Esophagus squamous epithelium (tissue), 5 donors: ENCODE data around the gene UNC5B. TPM values are rescaled to one million over a fixed set of nuclear protein-coding genes. Genes with fewer than 3 reads are reported as not detected.

Source experiments
- DNase-seq: peaks from one replicate; lab custom pipeline; 2025; lab: John Stamatoyannopoulos, UW
- H3K27ac ChIP-seq, 4 donors: fragments of 200-600 bp; sonication (generic); one replicate each; pipeline ENCODE4 v1.5.1; 2016 to 2019; ENCODE audit warnings: mild to moderate bottlenecking in 1 of 4
- H3K27me3 ChIP-seq, 4 donors: fragments of 200-600 bp; sonication (generic); 1 replicate in 3 of 4; 2 replicates in 1 of 4; pipeline versions ENCODE4 v1.5.1 to v1.6.0; 2017 to 2021; ENCODE audit warnings: antibody characterized with exemption in 1 of 4
- H3K36me3 ChIP-seq, 3 donors: fragments of 200-600 bp; sonication (generic); one replicate each; pipeline ENCODE4 v1.5.1; 2016 to 2019
- H3K4me1 ChIP-seq, 3 donors: fragments of 200-600 bp; sonication (generic); one replicate each; pipeline ENCODE4 v1.5.1; 2017 to 2019
- H3K4me3 ChIP-seq, 4 donors: fragments of 200-600 bp; sonication (generic); 1 replicate in 3 of 4; 2 replicates in 1 of 4; pipeline ENCODE4 v1.5.1; 2016 to 2019; ENCODE audit warnings: mild to moderate bottlenecking in 2 of 4, moderate library complexity in 1 of 4
- H3K9me3 ChIP-seq, 3 donors: fragments of 200-600 bp; sonication (generic); one replicate each; pipeline ENCODE4 v1.5.1; 2016 to 2019
- CTCF ChIP-seq, 6 experiments: fragments of 450-650 bp in 4 of 6; fragments of 200-600 bp in 2 of 6; sonication (generic) in 2 of 6; IDR thresholded peaks; one replicate each; pipeline ENCODE4 v1.5.1; 2016 to 2019; ENCODE audit warnings: antibody characterized with exemption in 6 of 6, mild to moderate bottlenecking in 4 of 6, moderate library complexity in 4 of 6
- POLR2A ChIP-seq, 4 donors: fragments of 450-650 bp; IDR thresholded peaks; one replicate each; pipeline ENCODE4 v1.6.1; 2017; ENCODE audit warnings: antibody characterized with exemption in 4 of 4, mild to moderate bottlenecking in 4 of 4, moderate library complexity in 3 of 4
- WGBS, 2 donors: methylation state at CpG; one replicate each; pipeline ENCODE4 v1.1.5; 2018; 5-methylcytosine and 5-hydroxymethylcytosine counted together
- intact Hi-C: fragments of 100-400 bp; cut with DNase I; formaldehyde crosslinking; loops from one replicate; pipeline ENCODE4 v1.15.0; 2022
- total RNA-seq, 4 donors: library from RNA; depleted of rRNA; stranded (reverse); fragments of >200 nt; gene quantifications; one replicate each; pipeline ENCODE4 v1.1.0, GENCODE V29; 2016
- donor health status: DM: yes; HTN: yes; CAD: no.

UNC5B gene
- total RNA-seq, 4 donors from 2014 or later = 18.9 to 48.1 (median 28.4) TPM

DNA sequence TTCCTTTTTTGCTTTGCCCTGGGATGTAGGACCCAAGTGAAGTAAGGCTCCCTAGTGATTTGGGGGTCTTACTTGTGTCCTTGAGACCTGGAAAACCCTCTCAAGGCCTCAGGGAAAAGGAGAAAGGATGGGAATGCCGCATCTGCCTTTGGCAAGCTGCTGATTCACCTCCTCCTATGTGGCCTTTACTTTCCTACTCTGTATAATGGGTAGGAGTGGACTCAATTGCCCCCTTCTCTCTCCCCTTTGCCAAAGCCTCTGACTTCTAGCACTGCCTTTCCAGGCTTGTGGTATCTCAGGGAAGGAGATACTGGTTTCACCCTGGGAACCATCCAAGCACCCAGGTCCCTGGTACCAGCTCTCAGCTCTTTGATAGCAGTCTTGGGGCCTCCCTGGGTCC, 35.4 kb downstream of the UNC5B start:
- peak overlapping the region; percentile 85 to 90 (median 87) for H3K27ac ChIP-seq
- TF ChIP-seq POLR2A (IDR thresholded peaks at IDR 0.05) (no peak), CTCF (IDR thresholded peaks at IDR 0.05) (no peak)
- peaks cover 52 to 100% (median 72%) of the 10 kb centered on the region in 3 donors for H3K4me1 ChIP-seq
- intact Hi-C loops = no loop called here
- H3K27me3 ChIP-seq = no peaks in the 10 kb centered on the region
- WGBS, 2 donors = 50 to 88% methylated on average over 1 of the region's 1 CpG
- no peak overlapping the region for H3K4me3 ChIP-seq
- no peak for DNase-seq
- H3K9me3 ChIP-seq = no peaks in the 10 kb centered on the region
- H3K36me3 ChIP-seq = no peaks in the 10 kb centered on the region

DNA sequence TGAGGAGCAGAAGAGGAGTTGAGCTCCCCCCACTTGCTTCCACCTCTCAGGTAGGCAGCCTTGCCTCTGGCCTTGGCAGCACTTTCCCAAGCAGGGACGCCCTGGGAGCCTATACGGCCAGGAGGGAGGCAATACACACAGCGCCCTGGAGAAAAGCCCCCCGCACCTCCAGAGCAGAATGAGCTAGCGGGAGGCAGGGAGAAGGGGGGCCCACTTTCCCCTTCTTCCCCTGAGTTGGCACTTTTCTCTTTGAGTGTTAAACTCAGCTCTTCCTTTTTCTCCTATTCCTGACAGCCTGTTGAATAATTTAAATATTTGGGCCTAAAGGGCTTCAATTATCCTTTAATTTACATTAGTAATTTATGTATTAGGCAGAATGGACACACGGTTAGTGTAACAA, 35.8 kb downstream of the UNC5B start:
- Histone ChIP-seq H3K4me1 (peaks cover 49 to 100% (median 71%) of the 10 kb centered on the region in 3 donors), H3K27me3 (no peaks in the 10 kb centered on the region), H3K9me3 (no peaks in the 10 kb centered on the region), H3K27ac (peak overlapping the region; percentile 85 to 90 (median 87)), H3K36me3 (no peaks in the 10 kb centered on the region), H3K4me3 (no peak overlapping the region)
- intact Hi-C loops = no loop called here
- WGBS, 2 donors = 64 to 73% methylated on average over 3 to 4 of the region's 6 CpGs
- TF ChIP-seq POLR2A (IDR thresholded peaks at IDR 0.05) (no peak), CTCF (IDR thresholded peaks at IDR 0.05) (no peak)
- no peak for DNase-seq

DNA sequence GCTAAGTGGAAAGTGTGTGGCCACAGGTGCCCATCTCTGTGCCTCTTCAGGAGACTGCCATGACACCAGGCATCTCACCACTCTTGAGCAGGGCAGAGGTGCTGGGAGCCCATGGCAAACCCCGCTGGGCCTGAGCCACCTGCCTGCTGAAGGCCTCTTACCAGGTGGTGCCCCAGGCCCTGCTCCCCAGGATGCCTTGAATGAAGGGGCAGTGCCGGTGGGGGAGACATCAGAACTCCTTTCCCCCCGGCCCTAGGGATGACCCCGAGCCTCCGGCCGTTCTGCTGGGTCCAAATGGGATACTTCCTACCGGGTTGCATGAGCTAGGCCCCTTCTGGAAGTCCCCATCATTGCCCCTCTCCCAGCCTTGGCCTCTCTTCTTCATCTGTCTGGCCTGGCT, 37.6 kb downstream of the UNC5B start:
- no peaks in the 10 kb centered on the region for H3K9me3 ChIP-seq
- no peak for DNase-seq
- WGBS, 2 donors = 67 to 80% methylated on average over 4 to 7 of the region's 7 CpGs
- peaks cover 34 to 100% (median 53%) of the 10 kb centered on the region in 3 donors for H3K4me1 ChIP-seq
- peak overlapping the region in 2 of 4 donors; percentile 34 to 46 for H3K27ac ChIP-seq
- no peaks in the 10 kb centered on the region for H3K27me3 ChIP-seq
- TF ChIP-seq CTCF (IDR thresholded peaks at IDR 0.05) (no peak), POLR2A (IDR thresholded peaks at IDR 0.05) (no peak)
- H3K36me3 ChIP-seq = no peaks in the 10 kb centered on the region
- H3K4me3 ChIP-seq = no peak overlapping the region
- intact Hi-C loops = no loop called here

- H3K4me3 ChIP-seq = no peak overlapping the region
- H3K27me3 ChIP-seq = no peaks in the 10 kb centered on the region
- TF ChIP-seq POLR2A (IDR thresholded peaks at IDR 0.05) = no peak
- no peak for TF ChIP-seq CTCF (IDR thresholded peaks at IDR 0.05)
- H3K9me3 ChIP-seq = no peaks in the 10 kb centered on the region
- no peaks in the 10 kb centered on the region for H3K36me3 ChIP-seq
- intact Hi-C loops = no loop called here
- H3K4me1 ChIP-seq = peaks cover 34 to 100% (median 52%) of the 10 kb centered on the region in 3 donors
- peak overlapping the region in 2 of 4 donors; percentile 34 to 46 for H3K27ac ChIP-seq
- no peak for DNase-seq
- 52% methylated on average over 2 to 3 of the region's 3 CpGs for WGBS, 2 donors
Measured at GRCh38 chr10:71250405-71250804, 38.0 kb downstream of the UNC5B start.

DNA sequence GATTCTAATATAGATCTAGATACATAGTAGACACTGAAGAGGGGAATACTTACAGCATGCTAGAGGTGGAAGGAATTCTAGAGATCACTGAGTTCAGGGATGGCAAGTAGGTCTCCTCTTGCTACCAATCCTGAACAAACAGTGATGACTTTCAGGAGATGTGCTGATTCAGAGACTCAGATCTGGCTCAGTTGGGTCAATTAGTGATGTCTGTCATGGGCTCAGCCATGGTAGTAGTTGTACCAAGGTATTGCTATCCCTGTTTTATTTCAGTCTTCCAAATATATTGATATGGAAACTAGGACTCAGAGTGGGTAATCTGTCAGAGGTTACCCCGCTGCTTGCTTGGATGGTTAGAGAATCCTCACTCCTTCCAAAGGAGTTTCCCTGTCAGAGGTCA, 38.5 kb downstream of the UNC5B start:
- intact Hi-C loops = no loop called here
- H3K27ac ChIP-seq = peak overlapping the region in 2 of 4 donors; percentile 34 to 46
- H3K36me3 ChIP-seq = no peaks in the 10 kb centered on the region
- H3K4me1 ChIP-seq = peaks cover 34 to 100% (median 52%) of the 10 kb centered on the region in 3 donors
- WGBS, 2 donors = 100% methylated on average over 1 of the region's 1 CpG
- no peaks in the 10 kb centered on the region for H3K9me3 ChIP-seq
- H3K27me3 ChIP-seq = no peaks in the 10 kb centered on the region
- no peak for TF ChIP-seq POLR2A (IDR thresholded peaks at IDR 0.05)
- no peak for DNase-seq
- H3K4me3 ChIP-seq = no peak overlapping the region

DNA sequence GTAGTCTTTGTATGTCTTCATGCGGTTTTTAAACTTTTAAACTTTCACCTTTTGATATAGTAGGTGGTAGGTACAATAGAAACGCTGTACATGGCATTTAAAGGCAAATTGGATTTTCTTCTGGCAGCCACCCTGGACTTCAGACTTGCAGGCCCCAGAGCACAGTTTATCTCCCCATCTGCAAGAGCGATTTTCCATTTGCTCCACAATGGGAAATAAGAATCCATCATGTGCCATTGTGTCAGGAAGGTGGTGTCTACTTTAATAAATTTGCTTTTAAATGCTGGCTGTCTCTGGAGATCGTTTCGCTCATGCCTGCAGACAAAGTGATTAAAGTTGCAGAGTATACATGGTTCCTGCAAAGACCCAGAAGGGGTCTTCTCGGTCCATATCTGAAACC, 38.9 kb downstream of the UNC5B start:
- TF ChIP-seq POLR2A (IDR thresholded peaks at IDR 0.05) (no peak), CTCF (IDR thresholded peaks at IDR 0.05) (no peak)

More for the DNA sequence above, 38.9 kb downstream of the UNC5B start:
- H3K27me3 ChIP-seq = no peaks in the 10 kb centered on the region
- DNase-seq = no peak
- 59 to 80% methylated on average over 6 of the region's 6 CpGs for WGBS, 2 donors
- H3K4me1 ChIP-seq = peaks cover 33 to 100% (median 52%) of the 10 kb centered on the region in 3 donors
- intact Hi-C loops = no loop called here
- no peak overlapping the region for H3K4me3 ChIP-seq
- H3K36me3 ChIP-seq = no peaks in the 10 kb centered on the region
- no peaks in the 10 kb centered on the region for H3K9me3 ChIP-seq
- peak overlapping the region in 2 of 4 donors; percentile 66 to 73 for H3K27ac ChIP-seq
